IMR-90 (cell line): Measurements from ENCODE around the gene RASGRF2. TPM values are rescaled to one million over a fixed set of nuclear protein-coding genes. Genes with fewer than 3 reads are reported as not detected.

Experiments used
- ATAC-seq: fragments of 200-7000 bp; cut with Tn5 transposase; 2 replicates; pipeline ENCODE4 v1.9.1; 2020; ENCODE audit warnings: low read depth, mild to moderate bottlenecking, moderate library complexity
- BruUV-seq: library from RNA; stranded (reverse); fragments of 400-500 nt; replicated peaks from 2 replicates; lab custom pipeline; 2021; lab: Mats Ljungman, UMichigan
- CTCF ChIA-PET: fragments of 300-600 bp; formaldehyde crosslinking; extraction: SDS; loops from one replicate; lab custom pipeline; 2021; ENCODE audit warnings: antibody characterized with exemption; lab: Yijun Ruan, JAX
- POLR2A ChIA-PET: fragments of 300-600 bp; sonication (Branson Sonifier 250); formaldehyde crosslinking; loops from one replicate; lab custom pipeline; 2022; ENCODE audit warnings: antibody characterized with exemption; ENCODE audit not compliant: unreplicated experiment; lab: Charles Lee
- DNase-seq: peaks from one replicate; pipeline ENCODE4 v3.0.0; 2013
- H2AFZ ChIP-seq: replicated peaks from 2 replicates; pipeline ENCODE3; 2013; ENCODE audit warnings: low read length, mild to moderate bottlenecking; ENCODE audit not compliant: poor library complexity
- H2AK5ac ChIP-seq: 2 replicates; pipeline ENCODE4 v1.6.1; 2013; ENCODE audit warnings: low read depth, low read length, inconsistent platforms
- H2AK9ac ChIP-seq: replicated peaks from 2 replicates; pipeline ENCODE3; 2013; ENCODE audit warnings: mild to moderate bottlenecking, low read depth, low read length, moderate library complexity; ENCODE audit not compliant: poor library complexity
- H2BK120ac ChIP-seq: 2 replicates; pipeline ENCODE4 v1.6.1; 2013; ENCODE audit warnings: low read depth, low read length, inconsistent platforms
- H2BK15ac ChIP-seq: 3 replicates; pipeline ENCODE4 v1.6.1; 2013; ENCODE audit warnings: low read depth, low read length, inconsistent platforms
- H2BK20ac ChIP-seq: 2 replicates; pipeline ENCODE4 v1.6.1; 2013; ENCODE audit warnings: low read depth, mild to moderate bottlenecking, inconsistent platforms, low read length, moderate library complexity
- H2BK5ac ChIP-seq: 2 replicates; pipeline ENCODE4 v1.6.1; 2013; ENCODE audit warnings: mild to moderate bottlenecking, low read depth, low read length, inconsistent platforms; ENCODE audit not compliant: poor library complexity, severe bottlenecking
- H3K14ac ChIP-seq: replicated peaks from 2 replicates; pipeline ENCODE4 v1.6.1; 2013; ENCODE audit warnings: low read depth, low read length, inconsistent platforms
- H3K18ac ChIP-seq: 2 replicates; pipeline ENCODE4 v1.6.1; 2013; ENCODE audit warnings: low read depth, low read length, control low read depth
- H3K23ac ChIP-seq: 2 replicates; pipeline ENCODE4 v1.6.1; 2013; ENCODE audit warnings: low read depth, low read length, inconsistent platforms
- H3K27ac ChIP-seq: 2 replicates; pipeline ENCODE4 v1.5.1; 2013; ENCODE audit warnings: mild to moderate bottlenecking, control low read depth, low read length; ENCODE audit not compliant: insufficient read depth
- H3K27me3 ChIP-seq: 2 replicates; pipeline ENCODE4 v1.6.1; 2013; ENCODE audit warnings: low read length; ENCODE audit not compliant: control insufficient read depth, insufficient read depth
- H3K36me3 ChIP-seq: 2 replicates; pipeline ENCODE4 v1.6.1; 2013; ENCODE audit warnings: low read length, mixed read lengths; ENCODE audit not compliant: control insufficient read depth, insufficient read depth
- H3K4ac ChIP-seq: 2 replicates; pipeline ENCODE4 v1.6.1; 2013; ENCODE audit warnings: low read depth, low read length, inconsistent platforms
- H3K4me1 ChIP-seq: 2 replicates; pipeline ENCODE4 v1.6.1; 2013; ENCODE audit warnings: low read length, mixed read lengths; ENCODE audit not compliant: control insufficient read depth, insufficient read depth
- H3K4me2 ChIP-seq: 2 replicates; pipeline ENCODE4 v1.6.1; 2013; ENCODE audit warnings: low read depth, mild to moderate bottlenecking, control low read depth, low read length, moderate library complexity
- H3K4me3 ChIP-seq: 2 replicates; pipeline ENCODE4 v1.5.1; 2013; ENCODE audit warnings: low read depth, mild to moderate bottlenecking, control low read depth, low read length, moderate library complexity; ENCODE audit not compliant: insufficient read depth
- H3K56ac ChIP-seq: 2 replicates; pipeline ENCODE4 v1.6.1; 2013; ENCODE audit warnings: low read length, inconsistent platforms; ENCODE audit not compliant: insufficient read depth; ENCODE audit errors: extremely low read depth
- H3K79me1 ChIP-seq, 2 experiments: 2 replicates each; pipeline ENCODE4 v1.6.1; 2013; ENCODE audit warnings: low read length in 2 of 2, inconsistent platforms in 1 of 2, low read depth in 1 of 2
- H3K9ac ChIP-seq: 2 replicates; pipeline ENCODE4 v1.6.1; 2013; ENCODE audit warnings: low read depth, low read length, control low read depth
- H3K9me1 ChIP-seq: 2 replicates; pipeline ENCODE4 v1.6.1; 2013; ENCODE audit warnings: low read length, inconsistent platforms; ENCODE audit not compliant: insufficient read depth
- H3K9me3 ChIP-seq: 2 replicates; pipeline ENCODE4 v1.6.1; 2013; ENCODE audit warnings: low read length; ENCODE audit not compliant: control insufficient read depth, insufficient read depth
- H4K20me1 ChIP-seq: 2 replicates; pipeline ENCODE4 v1.6.1; 2013; ENCODE audit warnings: low read length, inconsistent platforms; ENCODE audit not compliant: insufficient read depth
- H4K5ac ChIP-seq: 2 replicates; pipeline ENCODE4 v1.6.1; 2013; ENCODE audit warnings: mild to moderate bottlenecking, low read depth, low read length, control low read depth
- H4K8ac ChIP-seq, 2 experiments: 2 replicates each; pipeline ENCODE4 v1.6.1; 2013; ENCODE audit warnings: low read depth in 2 of 2, low read length in 2 of 2, control low read depth in 1 of 2, inconsistent platforms in 1 of 2
- H4K91ac ChIP-seq: 2 replicates; pipeline ENCODE4 v1.6.1; 2013; ENCODE audit warnings: low read depth, low read length, inconsistent platforms; ENCODE audit not compliant: insufficient read depth
- MAFK ChIP-seq: IDR thresholded peaks from 2 replicates; pipeline ENCODE4 v1.6.1; 2012; ENCODE audit warnings: low read depth, low read length, improper control_type of control experiment
- NFE2L2 ChIP-seq: fragments of 150-350 bp; IDR thresholded peaks from 2 replicates; pipeline ENCODE4 v1.6.1; 2016; ENCODE audit warnings: low read depth, mild to moderate bottlenecking, low read length
- RFX5 ChIP-seq: IDR thresholded peaks from 2 replicates; pipeline ENCODE4 v1.8.0; 2012; ENCODE audit warnings: low read depth, mild to moderate bottlenecking, low read length, moderate library complexity
- WGBS, 2 experiments: methylation state at CpG; one replicate each; pipeline versions ENCODE4 v1.1.5 to v1.1.7; 2013; ENCODE audit warnings: missing lambda C conversion rate in 2 of 2; ENCODE audit not compliant: insufficient read length in 1 of 2; ENCODE audit errors: extremely low coverage in 2 of 2; 5-methylcytosine and 5-hydroxymethylcytosine counted together
- dilution Hi-C: fragments of 300-500 bp; cut with HindIII; formaldehyde crosslinking; loops from one replicate; pipeline ENCODE4 v1.14.3; 2018; ENCODE audit warnings: low sequenced_read_pairs; ENCODE audit not compliant: unreplicated experiment
- in situ Hi-C: fragments of 300-500 bp; cut with MboI; formaldehyde crosslinking; loops from 3 replicates; pipeline ENCODE4 v1.14.3; 2019; ENCODE audit warnings: low sequenced_read_pairs, inconsistent platforms, mixed read lengths
- intact Hi-C: fragments of 100-400 bp; cut with micrococcal nuclease; formaldehyde crosslinking; loops from 2 replicates; pipeline ENCODE4 v1.10.0; 2022
- polyA plus RNA-seq, 3 experiments: library from polyadenylated mRNA; depleted of rRNA; stranded (reverse); fragments of >200 nt; gene quantifications; 2 replicates each; pipeline ENCODE4 v1.2.3, GENCODE V29; 2012; ENCODE audit warnings: low replicate concordance in 1 of 3
- total RNA-seq: library from RNA; depleted of rRNA; stranded (reverse); fragments of >200 nt; gene quantifications from 2 replicates; pipeline ENCODE4 v1.2.3, GENCODE V29; 2012
- TF ChIP-seq, protein P1 (sequence below): fragments of 150-350 bp; IDR thresholded peaks from 2 replicates; pipeline ENCODE4 v1.6.1; 2016; ENCODE audit warnings: low read depth, mild to moderate bottlenecking, low read length, moderate library complexity, borderline replicate concordance

RASGRF2 gene
- total and polyA plus RNA-seq, 2 of the 4 experiments (the other 2 are of a cell fraction): 2.9 to 5.0 TPM

DNA sequence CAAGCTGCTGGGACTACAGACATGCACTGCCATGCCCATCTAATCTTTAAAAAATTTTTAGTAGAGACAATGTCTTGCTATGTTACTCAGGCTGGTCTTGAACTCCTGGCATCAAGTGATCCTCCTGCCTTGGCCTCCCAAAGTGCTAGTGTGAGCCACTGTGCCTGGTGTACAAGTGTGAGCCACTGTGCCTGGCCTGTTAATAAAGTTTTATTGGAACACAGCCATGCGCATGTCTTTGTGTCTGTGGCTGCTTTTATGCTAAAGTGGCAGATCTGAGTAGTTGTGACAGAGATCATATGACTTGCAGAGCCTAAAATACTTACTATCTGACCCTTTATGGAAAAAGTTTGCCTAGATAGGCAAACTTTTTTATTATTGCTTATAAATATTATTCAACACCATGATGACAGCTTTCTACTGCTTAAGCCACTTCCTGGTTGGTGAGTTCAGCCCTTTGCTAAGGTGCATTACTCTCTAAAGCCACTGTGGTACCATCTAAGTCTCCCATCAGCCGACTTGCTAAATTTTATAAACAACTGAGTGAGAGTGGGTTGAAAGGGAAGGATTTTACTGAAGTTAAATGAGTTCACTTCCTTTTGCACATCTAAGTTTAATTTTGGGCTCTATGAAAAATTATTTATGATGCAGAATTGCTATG lies 133.5 kb downstream of the RASGRF2 start:
- Histone ChIP-seq H2BK120ac (no peak overlapping the region), H3K23ac (no peak overlapping the region), H4K91ac (no peak overlapping the region), H2BK15ac (no peak overlapping the region), H3K4me3 (no peak overlapping the region), H2BK5ac (no peak overlapping the region), H3K14ac (no peak overlapping the region), H4K20me1 (no peaks in the 10 kb centered on the region), H2AK9ac (no peak overlapping the region), H3K9me1 (peaks cover 11% of the 10 kb centered on the region; the same call in 1 of the 2 replicates), H2BK20ac (no peak overlapping the region), H4K8ac (no peak overlapping the region), H4K5ac (no peak overlapping the region), H3K18ac (no peak overlapping the region), H3K9ac (no peak overlapping the region), H3K27me3 (no peaks in the 10 kb centered on the region), H3K4ac (no peak overlapping the region), H2AK5ac (no peak overlapping the region), H3K79me1 (peaks cover 0 to 13% of the 10 kb centered on the region in 2 experiments; a peak in 3 of 4 replicates), H3K4me1 (peaks cover 3% of the 10 kb centered on the region; the same call in 1 of the 2 replicates), H3K56ac (no peak overlapping the region), H2AFZ (no peak overlapping the region), H3K9me3 (no peaks in the 10 kb centered on the region), H3K36me3 (peaks cover 7% of the 10 kb centered on the region), H3K27ac (no peak overlapping the region), H3K4me2 (no peak overlapping the region)
- in situ Hi-C loops (no loop called here), dilution Hi-C loops (no loop called here), intact Hi-C loops (no loop called here)
- no peak for ATAC-seq
- ChIA-PET POLR2A (no interaction called here), CTCF (no interaction called here)
- DNase-seq: no peak
- BruUV-seq: no TSS peak
- TF ChIP-seq, protein P1, sequence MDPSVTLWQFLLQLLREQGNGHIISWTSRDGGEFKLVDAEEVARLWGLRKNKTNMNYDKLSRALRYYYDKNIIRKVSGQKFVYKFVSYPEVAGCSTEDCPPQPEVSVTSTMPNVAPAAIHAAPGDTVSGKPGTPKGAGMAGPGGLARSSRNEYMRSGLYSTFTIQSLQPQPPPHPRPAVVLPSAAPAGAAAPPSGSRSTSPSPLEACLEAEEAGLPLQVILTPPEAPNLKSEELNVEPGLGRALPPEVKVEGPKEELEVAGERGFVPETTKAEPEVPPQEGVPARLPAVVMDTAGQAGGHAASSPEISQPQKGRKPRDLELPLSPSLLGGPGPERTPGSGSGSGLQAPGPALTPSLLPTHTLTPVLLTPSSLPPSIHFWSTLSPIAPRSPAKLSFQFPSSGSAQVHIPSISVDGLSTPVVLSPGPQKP: no peak
- TF ChIP-seq RFX5 (no peak), MAFK (no peak), NFE2L2 (no peak)
- no CpG with 5 or more reads among the region's 2 CpGs for WGBS, 2 experiments
